GM18909 (cell line): ENCODE results near the gene PPP1R15B.

ENCODE experiments used
- ATAC-seq: cut with Tn5 transposase; IDR thresholded peaks from one replicate; pipeline ENCODE4 v1.9.1; 2021; ENCODE audit warnings: mild to moderate bottlenecking; ENCODE audit not compliant: unreplicated experiment, poor library complexity

Gene PPP1R15B

GRCh38 chr1:204405988-204406387, 5.6 kb downstream of the PPP1R15B start:
- ATAC-seq, result no peak

GRCh38 chr1:204404629-204405028, 7.0 kb downstream of the PPP1R15B start:
- ATAC-seq, result no peak

- ATAC-seq, result no peak
Observed at GRCh38 chr1:204402391-204402790, 9.2 kb downstream of the PPP1R15B start.

GRCh38 chr1:204401730-204402129, 9.9 kb downstream of the PPP1R15B start:
- ATAC-seq, result no peak

GRCh38 chr1:204400882-204401510, 10.6 kb downstream of the PPP1R15B start:
- no peak for ATAC-seq

- peak; percentile 72 for ATAC-seq
Observed at GRCh38 chr1:204398197-204399125, 13.2 kb downstream of the PPP1R15B start.

- no peak for ATAC-seq
Observed at GRCh38 chr1:204396015-204396583, 15.5 kb downstream of the PPP1R15B start.

GRCh38 chr1:204391629-204392028, 20.0 kb downstream of the PPP1R15B start:
- no peak for ATAC-seq

DNA sequence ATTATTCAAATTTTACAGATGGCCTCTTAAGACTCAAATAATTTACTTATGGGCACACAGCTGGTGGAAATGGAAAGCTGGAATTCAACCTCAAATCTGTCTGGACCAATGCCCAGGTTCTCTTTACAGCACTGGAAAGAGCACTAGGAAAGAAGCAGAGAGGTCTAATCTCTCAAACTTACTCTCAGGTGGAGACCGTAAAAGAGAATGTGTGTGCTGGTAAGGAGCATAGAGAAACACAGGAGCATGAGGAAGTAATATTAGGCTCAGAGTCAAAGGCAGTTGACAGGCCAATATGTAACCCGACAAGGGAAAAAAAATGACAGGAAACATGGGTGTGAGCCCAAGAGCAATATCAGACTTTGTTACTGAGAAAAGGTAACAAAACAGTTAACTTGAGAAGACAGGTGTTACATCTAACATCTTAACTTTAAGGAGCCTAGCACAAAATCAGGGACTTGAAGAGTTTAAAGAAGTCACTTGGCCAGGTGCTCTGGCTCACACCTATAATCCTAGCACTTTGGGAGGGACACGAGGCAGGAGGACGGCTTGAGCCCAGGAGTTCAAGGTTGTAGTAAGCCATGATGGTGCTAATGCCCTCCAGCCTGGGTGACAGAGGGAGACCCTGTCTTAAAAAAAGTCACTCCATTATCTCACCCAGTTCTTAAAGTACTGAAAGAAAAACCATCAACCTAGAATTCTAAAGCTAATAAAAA, 20.7 kb downstream of the PPP1R15B start:
- no peak for ATAC-seq

GRCh38 chr1:204385727-204386126, 25.9 kb downstream of the PPP1R15B start:
- ATAC-seq, result no peak

- no peak for ATAC-seq
Observed at GRCh38 chr1:204384636-204385352, 26.8 kb downstream of the PPP1R15B start.

DNA sequence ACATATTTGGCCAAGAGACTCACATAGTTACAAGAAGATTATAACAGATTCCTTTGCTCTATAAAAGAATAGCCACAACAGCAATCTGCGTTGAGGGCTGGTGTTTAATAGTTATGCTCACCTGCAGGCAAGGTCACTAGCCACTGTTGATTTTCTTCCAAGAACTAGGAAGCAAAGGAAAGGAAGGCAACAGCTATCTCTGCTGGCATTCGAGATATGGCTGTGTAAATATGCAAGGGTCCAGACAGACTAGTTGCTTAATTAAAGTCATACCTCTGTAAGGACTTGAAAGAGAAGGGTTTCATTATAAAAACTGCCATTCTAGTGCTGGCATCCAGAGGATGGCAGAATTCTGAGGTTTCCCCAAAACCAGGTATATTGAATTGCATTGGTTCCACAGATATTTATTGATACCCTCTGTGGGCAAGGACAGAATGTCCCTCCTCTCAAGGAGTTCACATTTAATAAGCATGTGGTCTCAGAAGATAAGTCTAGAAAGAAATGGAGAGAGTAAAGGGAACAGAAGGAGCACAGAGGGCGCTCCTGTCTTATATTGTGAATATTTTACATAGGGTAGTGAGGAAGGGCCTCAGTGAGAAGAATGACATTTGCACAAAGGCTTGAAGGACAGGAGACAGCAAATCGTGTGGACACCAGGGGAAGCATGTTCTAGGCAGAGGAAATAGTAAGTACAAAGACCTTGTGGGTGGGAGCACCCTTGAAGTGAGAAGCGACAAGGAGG, 28.3 kb downstream of the PPP1R15B start:
- no peak for ATAC-seq

DNA sequence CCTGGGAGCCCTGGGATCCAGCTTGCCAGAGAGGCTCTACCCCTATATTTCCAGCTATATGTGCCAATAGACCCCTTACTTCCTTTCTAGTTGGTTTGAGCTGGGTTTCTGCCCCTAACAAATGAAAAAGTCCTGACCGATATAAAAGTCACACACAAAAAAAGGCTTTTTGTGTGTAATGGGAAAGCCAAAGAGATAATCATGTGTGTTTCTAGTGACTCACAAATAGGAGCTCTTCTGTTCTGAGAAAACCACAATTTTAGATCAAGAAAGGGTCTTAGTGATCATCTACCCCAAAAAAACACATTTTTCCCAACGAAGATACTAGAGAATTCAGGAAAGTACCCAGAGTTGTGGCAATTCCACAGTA, 28.9 kb downstream of the PPP1R15B start:
- ATAC-seq, result no peak

GRCh38 chr1:204380293-204380831, 31.3 kb downstream of the PPP1R15B start:
- ATAC-seq, result no peak

DNA sequence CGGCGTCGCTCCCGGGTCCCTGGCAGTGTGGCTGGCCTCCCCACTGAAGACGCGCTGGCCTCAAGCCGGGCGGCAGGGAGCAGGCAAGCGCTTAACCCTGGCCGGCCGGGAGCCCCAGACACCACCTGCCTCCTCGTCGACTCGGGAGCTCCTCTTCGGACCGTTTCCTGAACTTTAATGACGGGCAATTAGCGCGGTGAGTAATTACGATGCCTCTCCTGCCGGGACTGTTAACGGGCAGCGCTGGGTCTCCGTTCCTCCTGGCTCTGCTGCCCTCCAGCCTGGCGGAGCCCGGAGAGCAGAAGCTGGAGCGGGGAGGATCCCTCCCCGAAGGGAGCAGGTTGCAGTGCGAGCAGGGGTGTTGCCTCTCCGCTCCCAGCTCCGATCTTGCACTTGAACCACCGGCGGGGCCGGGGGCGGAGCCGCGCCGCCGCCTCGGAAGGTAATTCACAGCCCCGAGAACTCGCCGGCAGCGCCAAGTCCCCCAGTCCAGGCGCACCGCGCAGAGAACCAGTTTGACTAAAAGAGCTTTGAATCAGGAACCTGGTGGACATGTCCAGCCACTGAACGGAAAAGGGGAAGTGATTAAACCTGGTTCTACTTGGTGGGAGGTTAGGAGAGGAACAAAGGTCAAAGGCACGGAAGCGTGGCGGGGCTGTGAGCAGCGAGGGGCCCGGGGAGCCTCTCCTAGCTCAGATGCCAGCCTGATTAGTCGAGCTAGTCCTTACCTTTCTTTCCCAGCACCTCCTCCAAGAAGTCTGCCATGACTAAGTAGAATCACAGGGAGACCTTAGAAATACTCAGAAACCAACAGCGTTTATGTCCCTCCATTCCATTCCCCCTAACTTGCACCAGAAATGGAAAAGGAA, 33.6 kb downstream of the PPP1R15B start:
- peak; percentile 58 for ATAC-seq

DNA sequence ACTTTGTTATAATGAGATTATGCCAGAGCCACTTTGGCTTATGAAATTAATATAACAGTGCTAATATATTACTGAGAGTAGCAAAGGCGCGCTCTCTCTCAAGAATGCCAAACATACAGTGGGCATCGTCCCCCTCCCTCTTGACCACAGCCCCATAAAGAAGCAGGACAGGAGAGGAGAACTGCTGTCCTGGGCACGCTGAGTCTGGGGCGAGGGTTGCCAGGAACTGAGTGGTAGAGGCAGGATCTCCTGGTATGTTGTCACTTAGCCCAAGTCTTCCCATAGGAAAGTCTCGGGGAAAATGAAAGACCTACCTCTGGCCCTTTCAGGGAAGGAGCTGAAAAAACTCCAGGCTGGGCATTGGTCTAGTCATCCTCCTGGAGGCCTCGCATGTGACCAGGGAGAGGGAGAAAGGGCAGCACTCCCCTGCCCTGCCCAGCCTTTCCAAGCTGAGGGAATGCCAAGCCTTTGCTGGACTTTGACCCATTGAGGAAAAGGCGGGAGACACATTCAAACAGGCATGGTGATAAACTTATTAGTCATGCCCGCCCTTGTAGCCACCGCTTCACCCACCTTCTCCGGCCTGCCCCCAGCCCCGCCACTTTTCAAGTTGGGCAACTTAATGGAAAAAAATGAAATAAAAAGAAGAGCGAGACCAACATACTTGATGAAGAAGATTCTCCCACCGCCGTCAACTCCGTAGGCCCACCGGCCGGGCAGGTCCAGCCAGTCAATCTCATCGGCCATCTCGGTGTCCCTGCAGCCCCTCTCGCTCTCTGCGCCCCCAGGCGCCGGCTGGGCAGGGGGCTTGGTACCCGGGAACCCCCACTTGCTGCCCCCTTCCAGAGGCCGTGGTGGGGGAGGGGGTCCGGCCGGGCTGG, 34.5 kb downstream of the PPP1R15B start:
- ATAC-seq, result no peak

DNA sequence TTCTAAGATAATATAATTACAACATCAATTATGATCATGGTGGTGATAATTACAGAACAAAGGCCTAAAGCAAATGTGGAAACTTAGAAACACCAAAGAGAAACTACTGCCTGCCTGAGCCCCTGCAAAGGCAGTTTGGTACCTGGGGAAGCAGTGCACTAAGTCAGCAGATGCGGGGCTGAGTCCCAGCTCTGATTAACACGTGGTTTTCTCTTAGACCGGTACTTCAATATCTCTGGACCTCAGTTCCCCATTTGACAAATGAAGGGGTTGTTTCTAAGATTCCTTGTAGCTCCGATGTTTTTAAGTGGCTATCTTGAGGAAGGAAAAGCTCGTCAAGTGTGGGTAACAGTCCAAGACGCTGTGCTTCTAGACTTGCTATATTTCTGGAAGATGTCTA, 35.2 kb downstream of the PPP1R15B start:
- ATAC-seq, result no peak
